GM23248 (cell line): ENCODE measurements around the gene INAFM2. TPM values are rescaled to one million over a fixed set of nuclear protein-coding genes. Genes with fewer than 3 reads are reported as not detected.

Experiments
- DNase-seq: peaks from one replicate; pipeline ENCODE4 v3.0.0-alpha.2; 2015
- H2AFZ ChIP-seq: fragments of 200-600 bp; sonication (generic); 2 replicates; pipeline ENCODE4 v1.6.1; 2016; ENCODE audit warnings: antibody characterized with exemption
- H3F3A ChIP-seq: fragments of 200-600 bp; sonication (generic); 2 replicates; pipeline ENCODE4 v1.6.1; 2016; ENCODE audit warnings: mild to moderate bottlenecking, antibody characterized with exemption, mixed run types; ENCODE audit not compliant: insufficient read depth
- H3K27ac ChIP-seq: fragments of 200-600 bp; sonication (generic); 2 replicates; pipeline ENCODE4 v1.5.1; 2016; ENCODE audit warnings: mild to moderate bottlenecking
- H3K27me3 ChIP-seq: fragments of 200-600 bp; sonication (generic); replicated peaks from 2 replicates; pipeline ENCODE4 v1.6.1; 2016; ENCODE audit warnings: mild to moderate bottlenecking; ENCODE audit not compliant: insufficient read depth
- H3K36me3 ChIP-seq: fragments of 200-600 bp; sonication (generic); 2 replicates; pipeline ENCODE4 v1.6.1; 2016; ENCODE audit warnings: low read depth, mild to moderate bottlenecking
- H3K4me1 ChIP-seq: fragments of 200-600 bp; sonication (generic); 2 replicates; pipeline ENCODE4 v1.6.1; 2016; ENCODE audit warnings: mild to moderate bottlenecking; ENCODE audit not compliant: insufficient read depth
- H3K4me2 ChIP-seq: fragments of 200-600 bp; sonication (generic); one replicate; pipeline ENCODE4 v1.6.1; 2016; ENCODE audit warnings: mild to moderate bottlenecking; ENCODE audit not compliant: unreplicated experiment
- H3K4me3 ChIP-seq: fragments of 200-600 bp; sonication (generic); 2 replicates; pipeline ENCODE4 v1.5.1; 2016; ENCODE audit warnings: mild to moderate bottlenecking
- H3K79me2 ChIP-seq: fragments of 200-600 bp; sonication (generic); 2 replicates; pipeline ENCODE4 v1.6.1; 2016; ENCODE audit warnings: mild to moderate bottlenecking; ENCODE audit not compliant: insufficient read depth
- H3K9ac ChIP-seq: fragments of 200-600 bp; sonication (generic); 2 replicates; pipeline ENCODE4 v1.6.1; 2016; ENCODE audit warnings: mild to moderate bottlenecking
- H3K9me2 ChIP-seq: fragments of 200-600 bp; sonication (generic); 2 replicates; pipeline ENCODE4 v1.6.1; 2016; ENCODE audit warnings: mixed run types, mild to moderate bottlenecking, moderate library complexity; ENCODE audit not compliant: insufficient read depth
- H3K9me3 ChIP-seq: fragments of 200-600 bp; sonication (generic); one replicate; pipeline ENCODE4 v1.6.1; 2017; ENCODE audit warnings: low read depth
- H4K20me1 ChIP-seq: fragments of 200-600 bp; sonication (generic); 2 replicates; pipeline ENCODE4 v1.6.0; 2016; ENCODE audit not compliant: insufficient read depth
- EZH2 ChIP-seq: fragments of 200-600 bp; sonication (generic); IDR thresholded peaks from 2 replicates; pipeline ENCODE4 v1.6.1; 2018; ENCODE audit warnings: antibody characterized with exemption, mild to moderate bottlenecking; ENCODE audit not compliant: insufficient read depth, poor library complexity, severe bottlenecking
- EZH2phosphoT487 ChIP-seq: fragments of 200-600 bp; sonication (generic); IDR thresholded peaks from 2 replicates; pipeline ENCODE4 v1.6.1; 2018; ENCODE audit warnings: antibody characterized with exemption, moderate library complexity, mild to moderate bottlenecking, low read depth; ENCODE audit not compliant: insufficient read depth
- WGBS, 2 experiments: methylation state at CpG; one replicate each; pipeline ENCODE4 v1.1.6; 2015 to 2017; ENCODE audit warnings: low lambda C conversion rate in 2 of 2, low coverage in 1 of 2; ENCODE audit errors: missing lambda C conversion rate in 2 of 2; 5-methylcytosine and 5-hydroxymethylcytosine counted together
- in situ Hi-C: fragments of 300-500 bp; cut with MboI; formaldehyde crosslinking; loops from 2 replicates; pipeline ENCODE4 v1.15.0; 2020
- polyA plus RNA-seq: library from polyadenylated mRNA; unstranded; fragments of >200 nt; fragmentation: Nextera tagmentation; extraction: Ambion mirVana; gene quantifications from 2 replicates; pipeline ENCODE4 v1.2.1, GENCODE V29; 2016
- total RNA-seq: library from RNA; depleted of rRNA; stranded (reverse); fragments of >200 nt; shearing (Covaris generic); gene quantifications from 2 replicates; pipeline ENCODE4 v1.2.3, GENCODE V29; 2014

Gene INAFM2
- total and polyA plus RNA-seq, 2 experiments from 2014 or later = 4.5 to 16.6 TPM

- no peak for DNase-seq
- no peak for TF ChIP-seq EZH2
- no peak for TF ChIP-seq EZH2phosphoT487
- Histone ChIP-seq H2AFZ (no peak overlapping the region), H3F3A (no peaks in the 10 kb centered on the region), H3K9me3 (no peaks in the 10 kb centered on the region), H3K9ac (no peak overlapping the region), H3K27me3 (peaks cover 16% of the 10 kb centered on the region; the same call in 1 of the 2 replicates), H3K27ac (no peak overlapping the region), H3K79me2 (no peaks in the 10 kb centered on the region), H4K20me1 (no peaks in the 10 kb centered on the region), H3K36me3 (no peaks in the 10 kb centered on the region), H3K9me2 (no peaks in the 10 kb centered on the region), H3K4me3 (no peak overlapping the region), H3K4me1 (no peaks in the 10 kb centered on the region), H3K4me2 (no peak overlapping the region)
- in situ Hi-C loops = no loop called here
- 56 to 57% methylated on average over 2 of the region's 2 CpGs for WGBS, 2 experiments
These were observed 22.7 kb upstream of the INAFM2 start for GRCh38 chr15:40300771-40301170.

GRCh38 chr15:40301467-40302179 is 21.9 kb upstream of the INAFM2 start:
- Histone ChIP-seq H3K36me3 (no peaks in the 10 kb centered on the region), H3K4me1 (no peaks in the 10 kb centered on the region), H3K4me3 (no peak overlapping the region), H3K79me2 (no peaks in the 10 kb centered on the region), H3K27ac (no peak overlapping the region), H3K27me3 (peaks cover 12% of the 10 kb centered on the region; the same call in 1 of the 2 replicates), H3K9me3 (no peaks in the 10 kb centered on the region), H3K9ac (no peak overlapping the region), H3F3A (no peaks in the 10 kb centered on the region), H3K4me2 (no peak overlapping the region), H2AFZ (no peak overlapping the region), H4K20me1 (no peaks in the 10 kb centered on the region), H3K9me2 (no peaks in the 10 kb centered on the region)
- WGBS, 2 experiments = 57 to 59% methylated on average over 12 of the region's 12 CpGs
- DNase-seq = no peak
- TF ChIP-seq EZH2 (no peak), EZH2phosphoT487 (no peak)
- in situ Hi-C loops = no loop called here

- whole genome bisulfite sequencing, 2 experiments = 70 to 72% methylated on average over 16 to 19 of the region's 19 CpGs
These were observed 21.1 kb upstream of the INAFM2 start for GRCh38 chr15:40302288-40302886.

GRCh38 chr15:40302981-40303380 is 20.5 kb upstream of the INAFM2 start:
- DNase-seq = no peak

More at GRCh38 chr15:40302288-40302886, 21.1 kb upstream of the INAFM2 start:
- no peaks in the 10 kb centered on the region for H3K4me1 ChIP-seq
- TF ChIP-seq EZH2 = no peak
- no peak for TF ChIP-seq EZH2phosphoT487
- no peaks in the 10 kb centered on the region for H3K9me2 ChIP-seq
- H4K20me1 ChIP-seq = no peaks in the 10 kb centered on the region
- DNase-seq = no peak
- H3K27ac ChIP-seq = no peak overlapping the region
- in situ Hi-C loops = no loop called here
- no peaks in the 10 kb centered on the region for H3K79me2 ChIP-seq
- H3K9me3 ChIP-seq = no peaks in the 10 kb centered on the region
- no peaks in the 10 kb centered on the region for H3K36me3 ChIP-seq
- no peak overlapping the region for H2AFZ ChIP-seq
- H3F3A ChIP-seq = no peaks in the 10 kb centered on the region
- H3K27me3 ChIP-seq = peaks cover 7% of the 10 kb centered on the region; the same call in 1 of the 2 replicates
- no peak overlapping the region for H3K4me3 ChIP-seq
- no peak overlapping the region for H3K4me2 ChIP-seq
- H3K9ac ChIP-seq = no peak overlapping the region

More at GRCh38 chr15:40302981-40303380, 20.5 kb upstream of the INAFM2 start:
- no peak overlapping the region for H3K4me3 ChIP-seq
- H3K9me3 ChIP-seq = no peaks in the 10 kb centered on the region
- H4K20me1 ChIP-seq = no peaks in the 10 kb centered on the region
- 66 to 71% methylated on average over 10 to 11 of the region's 11 CpGs for WGBS, 2 experiments
- in situ Hi-C loops = no loop called here
- no peak overlapping the region for H3K9ac ChIP-seq
- H2AFZ ChIP-seq = no peak overlapping the region
- H3K36me3 ChIP-seq = no peaks in the 10 kb centered on the region
- H3K4me1 ChIP-seq = no peaks in the 10 kb centered on the region
- H3K27me3 ChIP-seq = peaks cover 7% of the 10 kb centered on the region; the same call in 1 of the 2 replicates
- no peak overlapping the region for H3K27ac ChIP-seq
- H3K79me2 ChIP-seq = no peaks in the 10 kb centered on the region
- no peak for TF ChIP-seq EZH2phosphoT487
- TF ChIP-seq EZH2 = no peak
- H3F3A ChIP-seq = no peaks in the 10 kb centered on the region
- no peaks in the 10 kb centered on the region for H3K9me2 ChIP-seq
- H3K4me2 ChIP-seq = no peak overlapping the region
